Measurements from ENCODE around the gene MATR3. TPM values are rescaled to one million over a fixed set of nuclear protein-coding genes. Genes with fewer than 3 reads are reported as not detected.

The MATR3 gene
- total RNA-seq, 1 donor from 2014 or later, result 276 TPM

DNA sequence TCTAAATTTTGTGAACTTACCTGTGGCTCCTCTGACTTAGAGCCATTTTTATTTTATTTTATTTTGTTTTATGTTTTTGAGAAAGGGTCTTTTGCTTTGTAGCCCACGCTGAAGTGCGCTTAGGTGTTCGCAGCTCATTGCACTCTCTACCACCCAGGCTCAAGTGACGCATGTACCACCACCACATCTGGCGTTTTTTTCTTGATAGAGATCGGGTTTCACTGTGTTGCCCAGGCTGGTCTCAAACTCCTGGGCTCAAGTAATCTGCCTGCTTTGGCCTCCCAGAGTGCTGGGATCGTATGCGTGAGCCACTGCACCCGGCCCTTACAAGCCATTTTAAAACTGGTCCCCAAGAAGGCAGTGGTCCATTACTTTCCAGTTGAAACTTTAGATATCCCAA, 18.5 kb downstream of the MATR3 start:
- Mint-ChIP-seq H3K4me1 (ENCODE audit: unreplicated experiment) (peaks cover 31% of the 10 kb centered on the region), H3K36me3 (peaks cover 13% of the 10 kb centered on the region), H3K4me3 (no peak overlapping the region), H3K9me3 (no peaks in the 10 kb centered on the region), H3K27me3 (no peaks in the 10 kb centered on the region), H3K27ac (no peak overlapping the region)
- no peak for DNase-seq (ENCODE audit: extremely low spot score, unreplicated experiment)
- TF ChIP-seq, protein P1, sequence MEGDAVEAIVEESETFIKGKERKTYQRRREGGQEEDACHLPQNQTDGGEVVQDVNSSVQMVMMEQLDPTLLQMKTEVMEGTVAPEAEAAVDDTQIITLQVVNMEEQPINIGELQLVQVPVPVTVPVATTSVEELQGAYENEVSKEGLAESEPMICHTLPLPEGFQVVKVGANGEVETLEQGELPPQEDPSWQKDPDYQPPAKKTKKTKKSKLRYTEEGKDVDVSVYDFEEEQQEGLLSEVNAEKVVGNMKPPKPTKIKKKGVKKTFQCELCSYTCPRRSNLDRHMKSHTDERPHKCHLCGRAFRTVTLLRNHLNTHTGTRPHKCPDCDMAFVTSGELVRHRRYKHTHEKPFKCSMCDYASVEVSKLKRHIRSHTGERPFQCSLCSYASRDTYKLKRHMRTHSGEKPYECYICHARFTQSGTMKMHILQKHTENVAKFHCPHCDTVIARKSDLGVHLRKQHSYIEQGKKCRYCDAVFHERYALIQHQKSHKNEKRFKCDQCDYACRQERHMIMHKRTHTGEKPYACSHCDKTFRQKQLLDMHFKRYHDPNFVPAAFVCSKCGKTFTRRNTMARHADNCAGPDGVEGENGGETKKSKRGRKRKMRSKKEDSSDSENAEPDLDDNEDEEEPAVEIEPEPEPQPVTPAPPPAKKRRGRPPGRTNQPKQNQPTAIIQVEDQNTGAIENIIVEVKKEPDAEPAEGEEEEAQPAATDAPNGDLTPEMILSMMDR (conservative IDR thresholded peaks at IDR 0.05), result no peak

DNA sequence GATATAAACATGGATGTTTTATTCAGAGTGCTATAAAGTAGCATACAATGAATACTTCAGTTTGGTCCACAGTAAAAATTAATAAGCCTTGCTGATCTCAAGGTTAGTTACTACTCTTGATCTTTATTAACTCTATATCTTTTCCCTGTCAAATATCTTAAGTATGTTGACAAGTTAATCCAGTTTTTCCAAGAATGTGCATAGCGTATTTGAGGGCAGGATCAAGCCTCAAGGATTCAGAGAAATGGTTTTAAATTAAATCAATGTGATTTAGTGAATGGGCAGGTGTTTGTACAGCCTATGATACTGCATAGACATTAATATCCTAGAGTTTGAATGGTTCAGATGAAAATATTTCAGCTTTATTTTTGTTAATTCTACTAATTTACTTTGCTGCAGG, 20.7 kb downstream of the MATR3 start:
- no peak overlapping the region for H3K4me3 Mint-ChIP-seq

DNA sequence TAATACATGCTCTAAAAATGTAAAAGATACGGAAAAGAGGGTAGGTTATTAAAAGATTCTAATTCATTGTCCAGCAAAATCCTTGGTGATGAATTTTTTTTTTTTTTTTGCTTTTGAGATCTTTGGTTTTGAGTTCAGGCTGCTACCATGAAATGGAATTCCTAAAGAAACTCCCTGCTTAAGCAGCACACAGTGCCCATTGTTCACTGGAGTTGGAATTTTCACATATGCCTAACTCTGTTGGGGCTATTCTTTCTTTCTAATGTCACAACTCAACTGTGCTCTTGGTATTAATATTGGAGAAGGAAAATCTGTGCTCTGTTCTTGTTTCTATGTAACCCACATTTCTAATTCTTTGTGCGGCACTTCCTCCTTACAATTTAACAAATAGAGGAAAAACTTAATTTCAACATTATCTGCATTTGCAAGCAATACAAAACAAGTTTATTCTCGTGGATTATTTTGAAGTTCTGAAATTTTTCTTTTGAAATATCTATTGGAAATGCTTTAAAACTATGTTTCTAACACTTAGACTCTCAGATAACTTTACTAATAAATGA, 21.6 kb downstream of the MATR3 start:
- no peak overlapping the region for H3K4me3 Mint-ChIP-seq
- H3K27me3 Mint-ChIP-seq, result no peaks in the 10 kb centered on the region
- TF ChIP-seq, protein P1 (conservative IDR thresholded peaks at IDR 0.05), result no peak
- no peaks in the 10 kb centered on the region for H3K9me3 Mint-ChIP-seq
- peaks cover 8% of the 10 kb centered on the region for H3K36me3 Mint-ChIP-seq
- no peak for DNase-seq (ENCODE audit: extremely low spot score, unreplicated experiment)
- H3K4me1 Mint-ChIP-seq (ENCODE audit: unreplicated experiment), result peaks cover 11% of the 10 kb centered on the region
- H3K27ac Mint-ChIP-seq, result no peak overlapping the region

More for the DNA sequence above, 20.7 kb downstream of the MATR3 start:
- DNase-seq (ENCODE audit: extremely low spot score, unreplicated experiment), result no peak
- no peaks in the 10 kb centered on the region for H3K9me3 Mint-ChIP-seq
- H3K36me3 Mint-ChIP-seq, result peaks cover 8% of the 10 kb centered on the region
- H3K27ac Mint-ChIP-seq, result peak overlapping the region; percentile 5
- peaks cover 11% of the 10 kb centered on the region for H3K4me1 Mint-ChIP-seq (ENCODE audit: unreplicated experiment)
- TF ChIP-seq, protein P1 (conservative IDR thresholded peaks at IDR 0.05), result no peak
- no peaks in the 10 kb centered on the region for H3K27me3 Mint-ChIP-seq

DNA sequence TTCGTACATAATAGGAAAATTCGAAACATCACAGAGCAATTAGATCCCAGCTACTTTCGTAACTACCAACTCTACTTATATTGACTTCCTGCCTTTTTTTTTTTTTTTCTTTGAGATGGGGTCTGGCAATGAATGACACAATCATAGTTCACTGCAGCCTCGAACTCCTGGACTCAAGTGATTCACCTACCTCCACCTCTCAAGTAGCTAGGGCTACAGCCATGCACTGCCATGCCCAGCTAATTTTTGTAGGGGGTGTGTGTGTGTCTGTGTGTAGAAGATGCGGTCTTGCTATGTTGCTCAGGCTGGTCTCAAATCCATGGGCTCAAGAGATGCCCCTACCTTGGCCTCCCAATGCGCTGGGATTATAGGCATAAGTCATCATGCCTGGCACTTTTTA, 42.3 kb downstream of the MATR3 start:
- TF ChIP-seq, protein P1 (conservative IDR thresholded peaks at IDR 0.05), result no peak
- no peak for DNase-seq (ENCODE audit: extremely low spot score, unreplicated experiment)
- H3K36me3 Mint-ChIP-seq, result peaks cover 8% of the 10 kb centered on the region
- H3K4me1 Mint-ChIP-seq (ENCODE audit: unreplicated experiment), result no peaks in the 10 kb centered on the region
- no peak overlapping the region for H3K4me3 Mint-ChIP-seq
- H3K9me3 Mint-ChIP-seq, result no peaks in the 10 kb centered on the region
- no peak overlapping the region for H3K27ac Mint-ChIP-seq
- H3K27me3 Mint-ChIP-seq, result no peaks in the 10 kb centered on the region

DNA sequence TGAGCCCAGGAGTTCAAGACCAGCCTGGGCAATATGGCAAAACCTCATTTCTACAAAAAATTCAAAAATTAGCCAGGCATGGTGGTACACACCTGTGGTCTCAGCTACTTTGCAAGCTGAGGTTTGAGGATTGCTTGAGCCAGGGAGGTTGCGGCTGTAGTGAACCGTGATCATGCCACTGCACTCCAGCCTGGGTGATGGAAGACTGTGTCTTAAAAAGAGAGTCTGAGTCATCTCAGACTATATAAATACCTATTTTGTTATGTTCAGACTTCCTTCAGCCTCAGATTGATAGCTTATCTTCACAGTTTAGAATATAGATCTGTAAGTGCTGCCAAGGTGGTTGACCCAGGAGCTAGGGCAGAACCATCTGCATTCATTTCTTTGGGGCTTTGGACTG, 46.5 kb downstream of the MATR3 start:
- Mint-ChIP-seq H3K9me3 (no peaks in the 10 kb centered on the region), H3K27ac (no peak overlapping the region), H3K4me1 (ENCODE audit: unreplicated experiment) (peaks cover 26% of the 10 kb centered on the region), H3K4me3 (peak overlapping the region; percentile 44), H3K36me3 (peaks cover 13% of the 10 kb centered on the region), H3K27me3 (peaks cover 6% of the 10 kb centered on the region)
- TF ChIP-seq, protein P1 (conservative IDR thresholded peaks at IDR 0.05), result no peak
- DNase-seq (ENCODE audit: extremely low spot score, unreplicated experiment), result no peak

Data from type B pancreatic cell (in vitro differentiated cells).